T-helper 2 cell treated with Interferon-gamma antibody and Interleukin-4, amounts not matched to agents 5 μg/mL and 100 μg/mL, for 36 hours (primary cell): ENCODE results near the gene ZNF692.

Source experiments
- DNase-seq: peaks from one replicate; pipeline ENCODE4 v3.0.0; 2021; ENCODE audit warnings: low spot score
- H3K27ac Mint-ChIP-seq: one replicate; pipeline ENCODE4 v1.8.0; 2021; ENCODE audit warnings: mild to moderate bottlenecking, mixed read lengths
- H3K27me3 Mint-ChIP-seq: one replicate; pipeline ENCODE4 v1.8.0; 2021; ENCODE audit warnings: low read depth, mixed read lengths
- H3K36me3 Mint-ChIP-seq: one replicate; pipeline ENCODE4 v1.8.0; 2021; ENCODE audit warnings: low read depth, mixed read lengths
- H3K4me1 Mint-ChIP-seq: one replicate; pipeline ENCODE4 v1.8.0; 2021; ENCODE audit warnings: low read depth, mixed read lengths
- H3K4me3 Mint-ChIP-seq: one replicate; pipeline ENCODE4 v1.8.0; 2022; ENCODE audit warnings: mild to moderate bottlenecking, moderate library complexity, mixed read lengths
- H3K9me3 Mint-ChIP-seq: one replicate; pipeline ENCODE4 v1.8.0; 2021; ENCODE audit warnings: mixed read lengths

ZNF692 gene, protein sequence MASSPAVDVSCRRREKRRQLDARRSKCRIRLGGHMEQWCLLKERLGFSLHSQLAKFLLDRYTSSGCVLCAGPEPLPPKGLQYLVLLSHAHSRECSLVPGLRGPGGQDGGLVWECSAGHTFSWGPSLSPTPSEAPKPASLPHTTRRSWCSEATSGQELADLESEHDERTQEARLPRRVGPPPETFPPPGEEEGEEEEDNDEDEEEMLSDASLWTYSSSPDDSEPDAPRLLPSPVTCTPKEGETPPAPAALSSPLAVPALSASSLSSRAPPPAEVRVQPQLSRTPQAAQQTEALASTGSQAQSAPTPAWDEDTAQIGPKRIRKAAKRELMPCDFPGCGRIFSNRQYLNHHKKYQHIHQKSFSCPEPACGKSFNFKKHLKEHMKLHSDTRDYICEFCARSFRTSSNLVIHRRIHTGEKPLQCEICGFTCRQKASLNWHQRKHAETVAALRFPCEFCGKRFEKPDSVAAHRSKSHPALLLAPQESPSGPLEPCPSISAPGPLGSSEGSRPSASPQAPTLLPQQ

DNA sequence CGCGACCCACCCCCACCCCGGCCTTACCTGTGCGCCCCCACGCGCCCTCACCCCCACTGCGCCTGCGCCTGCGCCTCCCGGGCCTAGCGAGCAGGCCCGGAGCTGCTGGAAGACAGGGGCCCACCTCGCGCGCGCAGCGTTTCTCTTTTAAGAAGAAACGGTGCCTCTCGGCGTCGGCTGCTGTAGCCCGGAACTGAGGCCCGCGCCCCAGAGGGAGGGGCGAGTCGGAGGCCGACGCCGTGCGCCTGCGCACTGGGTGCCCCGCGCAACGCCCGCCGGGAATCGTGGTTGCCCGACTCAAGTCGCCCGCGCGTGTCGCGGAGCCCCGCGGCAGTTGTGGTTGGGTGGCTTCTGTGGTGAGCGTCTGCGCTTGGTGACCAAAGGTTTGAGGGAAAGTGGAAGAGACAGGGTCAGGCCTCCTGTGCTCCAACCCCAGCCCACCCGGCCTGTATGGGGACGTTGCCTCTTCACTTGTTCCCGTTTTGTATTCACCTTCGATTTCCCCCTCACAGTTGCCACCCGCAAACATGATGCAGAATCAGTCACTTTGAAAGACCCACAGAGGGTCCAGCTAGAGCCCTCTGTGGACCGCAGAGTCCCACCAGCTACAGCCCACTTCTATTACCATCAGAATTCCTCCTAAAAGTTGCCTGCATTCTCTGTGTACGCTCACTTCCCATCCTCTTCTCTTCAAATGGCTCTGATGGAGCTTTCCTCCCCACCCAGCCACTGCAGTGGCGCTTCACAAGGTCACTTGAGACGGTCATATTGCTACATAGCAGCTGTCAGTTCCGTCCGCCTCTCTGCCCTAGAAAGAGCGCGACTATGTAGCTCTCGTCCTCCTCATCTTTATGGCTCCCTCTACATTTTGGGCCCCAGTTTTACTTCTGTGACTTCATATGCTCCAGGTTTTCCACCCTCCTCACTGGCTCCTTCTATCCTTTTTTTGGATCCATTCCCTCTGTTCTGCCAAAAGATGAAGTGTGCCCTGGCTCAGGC, at the start of gene ZNF692:
Gene ZNF692, minus strand, starts transcription at position 195 of the 999 bp plus-strand sequence. CDS start 776 bp downstream, outside the sequence.
- Mint-ChIP-seq H3K27me3 (no peaks in the 10 kb centered on the region), H3K4me3 (peak within 1 kb of the TSS; percentile 85), H3K4me1 (peaks cover 36% of the 10 kb centered on the region), H3K9me3 (no peaks in the 10 kb centered on the region), H3K36me3 (peaks cover 16% of the 10 kb centered on the region), H3K27ac (peak within 1 kb of the TSS; percentile 89)
- DNase-seq: peak; percentile 99

DNA sequence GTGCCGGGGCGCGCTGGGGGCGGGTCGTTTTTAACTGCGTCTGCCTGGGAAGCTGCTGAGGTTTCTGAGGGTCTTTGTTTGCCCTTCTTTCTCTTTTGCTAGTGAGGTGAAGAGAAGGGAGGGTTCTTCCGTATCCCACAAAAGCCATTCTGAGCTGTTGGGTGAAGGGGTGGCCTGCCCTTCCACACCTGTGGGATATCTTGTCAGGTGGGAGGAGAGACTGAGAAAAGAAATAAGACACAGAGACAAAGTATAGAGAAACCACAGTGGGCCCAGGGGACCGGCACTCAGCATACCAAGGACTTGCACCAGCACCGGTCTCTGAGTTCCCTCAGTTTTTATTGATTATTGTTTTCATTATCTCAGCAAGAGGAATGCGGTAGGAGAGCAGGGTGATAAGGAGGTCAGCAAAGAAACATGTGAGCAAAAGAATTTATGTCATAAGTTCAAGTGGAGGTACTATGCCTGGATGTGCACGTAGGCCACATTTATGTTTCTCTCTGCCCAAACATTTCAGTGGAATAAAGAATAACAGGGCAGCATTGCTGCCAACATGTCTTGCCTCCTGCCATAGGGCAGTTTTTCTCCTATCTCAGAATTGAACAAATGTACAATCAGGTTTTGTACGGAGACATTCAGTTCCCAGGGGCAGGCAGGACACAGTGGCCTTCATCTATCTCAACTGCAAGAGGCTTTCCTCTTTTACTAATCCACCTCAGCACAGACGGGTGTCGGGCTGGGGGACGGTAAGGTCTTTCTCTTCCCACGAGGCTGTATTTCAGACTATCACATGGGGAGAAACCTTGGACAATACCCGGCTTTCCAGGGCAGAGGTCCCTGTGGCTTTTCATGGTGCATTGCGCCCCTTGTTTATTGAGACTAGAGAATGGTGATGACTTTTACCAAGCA, 48.1 kb upstream of the ZNF692 start:
- Mint-ChIP-seq H3K9me3 (no peaks in the 10 kb centered on the region), H3K4me3 (peak overlapping the region; percentile 96), H3K27ac (peak overlapping the region; percentile 97), H3K27me3 (peaks cover 9% of the 10 kb centered on the region), H3K4me1 (peaks cover 32% of the 10 kb centered on the region), H3K36me3 (peaks cover 6% of the 10 kb centered on the region)
- DNase-seq: no peak

DNA sequence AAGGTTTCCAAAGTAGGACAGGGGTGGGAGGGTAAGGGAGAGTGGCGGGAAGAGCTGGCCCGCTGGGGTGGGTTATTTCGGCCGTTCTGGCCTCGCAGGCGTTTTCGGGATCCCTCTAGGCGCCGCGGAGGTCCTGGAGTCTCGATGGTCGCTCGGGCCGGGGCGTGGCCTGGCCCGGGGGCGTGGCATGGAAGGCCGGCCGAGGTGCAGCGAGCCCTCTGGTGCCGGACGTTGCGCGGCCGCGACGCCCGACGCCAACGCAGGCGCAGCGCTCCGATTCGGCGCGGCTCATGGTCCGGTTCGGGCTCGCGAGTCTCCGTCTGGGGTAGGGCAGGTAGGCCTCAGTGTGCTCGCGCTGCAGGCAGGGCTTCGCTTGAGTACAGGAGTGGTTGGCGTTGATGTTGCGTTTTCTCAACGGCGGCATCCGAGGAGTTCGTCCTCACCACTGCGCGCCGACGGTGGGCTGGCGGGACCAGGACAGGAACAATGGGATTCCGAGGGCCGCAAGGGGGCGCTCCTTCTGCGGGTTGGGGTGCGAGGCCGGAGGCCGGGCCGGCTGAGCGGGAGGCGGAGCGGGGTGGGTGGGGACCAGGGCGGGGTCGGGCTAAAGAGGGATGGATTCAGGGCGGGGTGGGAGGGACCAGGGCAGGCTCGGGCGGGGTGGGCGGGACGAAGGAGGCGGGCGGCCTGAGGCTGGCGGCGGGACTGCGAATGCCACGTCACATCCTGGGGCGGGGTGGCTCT, 47.3 kb upstream of the ZNF692 start, which contains the start of gene PGBD2:
Gene PGBD2, plus strand, starts transcription at position 227 of the 744 bp plus-strand sequence. CDS start 7,628 bp downstream, outside the sequence.
- Mint-ChIP-seq H3K27ac (peak within 1 kb of the TSS; percentile 98), H3K9me3 (no peaks in the 10 kb centered on the region), H3K27me3 (peaks cover 12% of the 10 kb centered on the region), H3K4me1 (peaks cover 35% of the 10 kb centered on the region), H3K4me3 (peak within 1 kb of the TSS; percentile 97), H3K36me3 (peaks cover 6% of the 10 kb centered on the region)
- peak; percentile 93 for DNase-seq

DNA sequence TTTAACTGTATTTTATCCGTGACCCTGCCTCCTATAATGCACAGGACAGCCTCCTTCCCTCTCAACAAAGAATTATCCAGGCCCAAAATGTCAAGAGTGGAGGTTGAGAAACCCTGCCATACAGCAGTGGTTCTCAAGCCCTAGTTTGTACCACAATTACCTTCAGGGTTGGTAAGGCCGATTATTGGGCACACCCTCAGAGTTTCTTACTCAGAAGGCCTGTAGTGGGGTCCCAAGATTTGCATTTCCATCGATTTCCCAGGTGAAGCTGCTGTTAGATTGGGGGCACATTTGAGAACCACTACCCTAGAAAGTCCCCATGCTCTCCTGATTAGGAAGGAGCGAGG, 46.8 kb upstream of the ZNF692 start:
- Mint-ChIP-seq H3K4me1 (peaks cover 38% of the 10 kb centered on the region), H3K36me3 (peaks cover 4% of the 10 kb centered on the region), H3K27me3 (peaks cover 16% of the 10 kb centered on the region), H3K4me3 (peak overlapping the region; percentile 97), H3K27ac (peak overlapping the region; percentile 98), H3K9me3 (no peaks in the 10 kb centered on the region)
- DNase-seq: no peak

DNA sequence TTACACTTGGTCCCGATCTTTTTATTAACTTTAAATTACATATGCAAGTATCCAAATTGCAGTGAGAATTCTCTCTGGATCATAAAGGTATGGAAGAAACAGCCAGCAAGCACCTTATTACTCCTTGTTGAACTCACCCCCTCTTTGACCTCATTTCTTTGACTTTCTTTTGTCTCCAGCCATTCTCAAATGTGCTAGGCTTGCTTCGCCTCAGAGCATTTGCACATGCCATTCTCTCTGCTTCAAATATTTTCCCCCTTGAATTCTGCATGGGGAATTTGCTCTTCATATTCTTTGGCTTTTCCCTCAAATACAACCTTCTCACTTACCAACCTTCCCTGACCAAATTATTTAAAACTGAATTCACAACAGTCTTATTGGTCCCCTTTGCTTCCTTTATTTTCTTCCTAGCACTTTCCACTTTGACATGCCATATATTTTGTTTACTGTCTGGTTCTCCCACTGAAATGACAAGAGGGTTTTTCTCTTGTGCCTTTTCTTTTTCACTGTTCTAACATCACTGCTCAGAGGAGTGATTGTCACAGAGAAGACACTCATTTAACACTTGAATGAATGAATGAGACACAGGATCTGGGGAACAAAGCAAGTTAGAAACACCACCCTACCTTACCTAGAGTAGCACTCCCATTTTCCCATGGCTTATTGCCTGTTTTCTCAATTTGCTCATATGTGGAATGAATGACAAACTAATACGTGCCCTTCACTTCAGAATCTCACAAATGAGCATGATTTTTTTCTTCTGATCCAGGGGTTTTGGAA, 45.7 kb upstream of the ZNF692 start:
- Mint-ChIP-seq H3K4me1 (peaks cover 40% of the 10 kb centered on the region), H3K4me3 (no peak overlapping the region), H3K27ac (no peak overlapping the region), H3K36me3 (peaks cover 1% of the 10 kb centered on the region), H3K9me3 (no peaks in the 10 kb centered on the region), H3K27me3 (peaks cover 26% of the 10 kb centered on the region)
- no peak for DNase-seq

DNA sequence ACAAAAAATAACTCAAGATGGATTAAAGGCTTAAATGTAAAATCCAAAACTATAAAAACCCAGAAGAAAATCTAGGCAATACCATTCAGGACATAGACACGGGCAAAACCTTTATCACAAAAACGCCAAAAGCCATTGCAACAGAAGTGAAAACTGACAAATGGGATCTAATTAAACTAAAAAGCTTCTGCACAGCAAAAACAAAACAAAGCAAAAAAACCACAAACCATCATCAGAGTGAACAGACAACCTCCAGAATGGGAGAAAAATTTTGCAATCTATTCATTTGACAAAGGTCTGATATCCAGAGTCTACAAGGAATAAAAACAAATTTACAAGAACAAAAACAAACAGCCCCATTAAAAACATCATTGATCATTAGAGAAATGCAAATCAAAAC, 42.7 kb upstream of the ZNF692 start:
- no peaks in the 10 kb centered on the region for H3K36me3 Mint-ChIP-seq

DNA sequence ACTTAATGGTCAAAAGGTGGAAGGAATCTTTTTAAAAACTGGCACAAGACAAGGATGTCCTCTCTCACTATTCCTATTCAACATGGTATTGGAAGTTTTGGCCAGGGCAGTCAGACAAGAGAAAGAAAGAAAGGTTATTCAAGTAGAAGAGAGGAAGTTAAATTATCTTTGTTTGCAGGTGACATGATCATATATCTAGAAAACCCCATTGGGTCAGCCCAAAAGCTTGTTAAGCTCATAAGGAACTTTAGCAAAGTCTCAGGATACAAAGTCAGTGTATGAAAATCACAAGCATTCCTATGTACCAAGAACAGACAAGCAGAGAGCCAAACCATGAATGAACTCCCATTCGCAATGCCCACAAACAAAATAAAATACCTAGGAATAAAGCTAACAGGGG, 41.8 kb upstream of the ZNF692 start:
- H3K9me3 Mint-ChIP-seq: peaks cover 3% of the 10 kb centered on the region
- peaks cover 39% of the 10 kb centered on the region for H3K27me3 Mint-ChIP-seq
- no peak for DNase-seq
- peaks cover 15% of the 10 kb centered on the region for H3K4me1 Mint-ChIP-seq
- no peak overlapping the region for H3K27ac Mint-ChIP-seq
- H3K36me3 Mint-ChIP-seq: no peaks in the 10 kb centered on the region
- H3K4me3 Mint-ChIP-seq: no peak overlapping the region

More for the DNA sequence above, 42.7 kb upstream of the ZNF692 start:
- Mint-ChIP-seq H3K27ac (no peak overlapping the region), H3K9me3 (peaks cover 3% of the 10 kb centered on the region), H3K4me3 (no peak overlapping the region), H3K27me3 (peaks cover 39% of the 10 kb centered on the region), H3K4me1 (peaks cover 17% of the 10 kb centered on the region)
- DNase-seq: no peak

DNA sequence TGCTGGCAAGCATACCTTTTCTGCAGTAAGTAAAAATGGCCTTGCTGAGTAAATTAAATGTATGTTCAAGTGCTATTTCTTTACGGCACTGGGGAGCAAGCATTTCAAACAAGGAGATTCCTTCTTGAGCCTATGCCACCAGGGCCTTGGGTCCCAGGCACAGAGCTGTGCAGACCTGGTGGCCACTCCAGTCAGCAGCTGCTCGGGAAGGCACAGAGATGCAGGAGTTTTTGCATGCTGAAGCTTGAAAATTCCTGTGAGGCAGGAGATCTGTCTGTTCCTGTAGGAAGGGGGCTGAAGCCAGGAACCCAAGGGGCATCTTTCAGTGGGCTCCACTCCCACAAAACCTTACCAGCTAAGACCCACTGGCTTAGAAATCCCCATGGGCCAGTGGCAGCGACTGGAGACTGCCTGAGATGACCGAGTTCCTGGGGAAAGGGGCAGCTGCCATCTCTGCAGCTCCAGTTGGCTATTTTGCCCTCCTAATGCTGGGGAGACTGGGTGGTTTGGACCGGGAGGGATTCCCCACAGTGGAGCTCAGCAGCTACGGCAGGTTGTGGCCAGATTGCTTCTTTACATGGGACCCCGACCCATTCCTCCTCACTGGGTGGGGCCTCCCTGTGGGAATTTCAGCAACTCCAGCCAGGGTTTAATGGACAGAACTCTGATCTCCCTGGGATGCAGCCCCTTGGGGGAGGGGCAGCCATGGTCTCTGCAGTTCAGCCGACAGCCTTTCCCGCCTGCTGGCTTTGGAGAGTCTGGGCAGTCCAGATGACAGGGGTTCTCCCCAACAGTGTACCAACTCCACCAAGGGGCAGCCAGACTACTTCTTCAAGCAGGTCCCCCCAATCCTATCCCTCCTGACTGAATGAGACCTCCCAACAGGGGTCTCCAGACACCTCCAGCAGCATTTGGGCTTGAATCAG, 38.8 kb upstream of the ZNF692 start:
- Mint-ChIP-seq H3K9me3 (peaks cover 3% of the 10 kb centered on the region), H3K27ac (no peak overlapping the region), H3K36me3 (no peaks in the 10 kb centered on the region), H3K27me3 (peaks cover 49% of the 10 kb centered on the region), H3K4me1 (peaks cover 10% of the 10 kb centered on the region), H3K4me3 (no peak overlapping the region)
- no peak for DNase-seq

DNA sequence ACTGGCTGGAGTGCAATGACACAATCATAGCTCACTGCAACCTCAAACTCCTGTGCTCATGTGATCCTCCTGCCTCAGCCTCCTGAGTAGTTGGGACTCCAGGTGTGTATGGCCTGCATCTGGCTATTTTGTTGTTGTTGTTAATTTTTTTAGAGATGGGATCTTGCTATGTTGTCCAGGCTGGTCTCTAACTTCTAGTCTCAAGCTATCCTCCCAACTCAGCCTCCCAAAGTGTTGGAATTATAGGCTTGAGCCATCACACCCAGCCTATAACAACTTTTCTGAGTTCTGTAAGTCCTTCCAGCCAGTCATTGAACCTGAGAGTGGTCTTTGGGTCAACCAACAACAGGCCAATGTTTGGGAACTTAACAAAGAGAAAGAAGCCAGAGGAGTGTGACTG, 36.0 kb upstream of the ZNF692 start:
- peaks cover 46% of the 10 kb centered on the region for H3K27me3 Mint-ChIP-seq
- DNase-seq: no peak
- peaks cover 3% of the 10 kb centered on the region for H3K9me3 Mint-ChIP-seq
- no peak overlapping the region for H3K27ac Mint-ChIP-seq
- no peak overlapping the region for H3K4me3 Mint-ChIP-seq
- no peaks in the 10 kb centered on the region for H3K4me1 Mint-ChIP-seq
- no peaks in the 10 kb centered on the region for H3K36me3 Mint-ChIP-seq

DNA sequence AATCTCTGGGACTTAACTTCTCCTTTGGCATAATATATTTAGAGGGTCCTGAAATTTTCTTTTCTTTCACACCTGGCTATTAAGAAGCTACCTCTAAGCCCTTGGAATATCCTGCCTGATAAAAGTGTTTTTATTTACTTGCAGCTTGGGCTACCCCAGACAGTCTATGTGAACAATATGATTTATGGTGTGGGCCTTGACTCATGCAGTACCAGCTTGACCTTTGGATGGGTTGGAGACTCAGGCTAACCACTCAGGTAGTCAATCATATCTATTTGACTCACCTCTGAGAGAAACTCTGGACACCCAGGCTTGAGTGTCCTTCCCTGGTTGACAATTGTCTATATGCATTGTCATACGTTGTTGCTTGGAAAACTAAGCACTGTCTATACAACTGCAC, 33.7 kb upstream of the ZNF692 start:
- H3K9me3 Mint-ChIP-seq: no peaks in the 10 kb centered on the region
- no peaks in the 10 kb centered on the region for H3K36me3 Mint-ChIP-seq
- H3K4me3 Mint-ChIP-seq: no peak overlapping the region
- DNase-seq: no peak
- H3K4me1 Mint-ChIP-seq: no peaks in the 10 kb centered on the region
- peaks cover 31% of the 10 kb centered on the region for H3K27me3 Mint-ChIP-seq
- H3K27ac Mint-ChIP-seq: no peak overlapping the region

DNA sequence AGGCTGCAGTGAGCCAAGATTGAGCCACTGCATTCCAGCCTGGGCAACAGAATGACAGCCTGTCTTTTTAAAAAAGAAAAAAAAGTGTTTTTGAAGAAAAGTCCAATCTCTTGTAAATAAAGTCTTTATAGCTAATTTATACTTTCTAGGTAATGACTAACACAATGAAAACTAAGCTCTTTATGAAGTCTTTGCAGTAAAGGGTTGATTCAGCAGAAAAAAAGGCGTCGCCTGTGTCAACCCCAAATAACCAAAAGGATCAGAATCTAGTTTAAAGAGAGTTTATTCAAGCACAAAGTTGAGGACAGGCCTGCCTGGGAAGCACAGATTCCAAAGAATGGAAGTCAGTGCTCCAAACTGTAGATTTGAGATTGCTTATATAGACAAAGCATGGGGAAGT, 32.9 kb upstream of the ZNF692 start:
- no peaks in the 10 kb centered on the region for H3K4me1 Mint-ChIP-seq
- H3K27me3 Mint-ChIP-seq: peaks cover 34% of the 10 kb centered on the region
- no peaks in the 10 kb centered on the region for H3K36me3 Mint-ChIP-seq

More for the DNA sequence above, 32.9 kb upstream of the ZNF692 start:
- H3K9me3 Mint-ChIP-seq: no peaks in the 10 kb centered on the region
- no peak for DNase-seq
- H3K4me3 Mint-ChIP-seq: no peak overlapping the region
- no peak overlapping the region for H3K27ac Mint-ChIP-seq
